HG02938 (cell line): ENCODE results near the gene CELF5.
"Not testable (repeated sequence)": the region's sequence is repeated elsewhere in the genome, so short reads cannot be mapped to it uniquely, and the experiment has no call there.

Source experiments
- ATAC-seq: cut with Tn5 transposase; IDR thresholded peaks from one replicate; pipeline ENCODE4 v1.9.1; 2021; ENCODE audit warnings: mild to moderate bottlenecking, moderate library complexity; ENCODE audit not compliant: unreplicated experiment

Gene CELF5

GRCh38 chr19:3338541-3339181 is 114.2 kb downstream of the CELF5 start:
- no peak for ATAC-seq

GRCh38 chr19:3340340-3340739 is 115.9 kb downstream of the CELF5 start:
- ATAC-seq = no peak

- no peak for ATAC-seq
These were observed 117.8 kb downstream of the CELF5 start for GRCh38 chr19:3342246-3342645.

GRCh38 chr19:3342962-3343361 is 118.5 kb downstream of the CELF5 start:
- not testable (repeated sequence) for ATAC-seq

- no peak for ATAC-seq
These were observed 119.4 kb downstream of the CELF5 start for GRCh38 chr19:3343619-3344502.

GRCh38 chr19:3344608-3345598 is 120.4 kb downstream of the CELF5 start:
- ATAC-seq = no peak

- ATAC-seq = no peak
These were observed 121.5 kb downstream of the CELF5 start for GRCh38 chr19:3345850-3346460.
